B cell (primary cell): ENCODE data around the gene CDYL2. TPM values are rescaled to one million over a fixed set of nuclear protein-coding genes. Genes with fewer than 3 reads are reported as not detected.
"Not testable (repeated sequence)": the region's sequence is repeated elsewhere in the genome, so short reads cannot be mapped to it uniquely, and the experiment has no call there.

Source experiments
- ATAC-seq: fragments of 200-7000 bp; cut with Tn5 transposase; one replicate; pipeline ENCODE4 v1.10.0; 2021; ENCODE audit warnings: low read depth, mild to moderate bottlenecking, moderate number of reproducible peaks, moderate library complexity
- CTCF ChIA-PET: fragments of 350-600 bp; sonication (Branson Sonifier 250); formaldehyde crosslinking; loops from one replicate; lab custom pipeline; 2021; ENCODE audit warnings: antibody characterized with exemption, inconsistent platforms; lab: Charles Lee
- POLR2A ChIA-PET: fragments of 350-600 bp; sonication (Branson Sonifier 250); formaldehyde crosslinking; loops from one replicate; lab custom pipeline; 2021; ENCODE audit warnings: antibody characterized with exemption; lab: Charles Lee
- DNase-seq: peaks from one replicate; pipeline ENCODE4 v3.0.0; 2013
- H2AFZ ChIP-seq: 2 replicates; pipeline ENCODE4 v1.6.1; 2012; ENCODE audit warnings: mild to moderate bottlenecking, low read depth, low read length; ENCODE audit not compliant: insufficient read depth, poor library complexity, severe bottlenecking
- H3K27ac ChIP-seq, 2 donors: 1 replicate in 1 of 2; 2 replicates in 1 of 2; pipeline ENCODE4 v1.5.1; 2012 to 2013; ENCODE audit warnings: low read length in 2 of 2, mild to moderate bottlenecking in 2 of 2, moderate library complexity in 1 of 2
- H3K27me3 ChIP-seq, 4 experiments: fragments of 200-600 bp in 1 of 4; sonication (generic) in 1 of 4; replicated peaks in 1 of 4; 1 replicate in 2 of 4; 2 replicates in 2 of 4; pipeline versions ENCODE4 v1.6.1 to v1.7.0; 2013 to 2016; ENCODE audit warnings: low read length in 3 of 4, mild to moderate bottlenecking in 2 of 4, mixed read lengths in 1 of 4, moderate library complexity in 1 of 4; ENCODE audit not compliant: insufficient read depth in 4 of 4, control insufficient read depth in 3 of 4; ENCODE audit errors: control extremely low read depth in 1 of 4
- H3K36me3 ChIP-seq, 2 experiments: replicated peaks in 1 of 2; 1 replicate in 1 of 2; 2 replicates in 1 of 2; pipeline versions ENCODE4 v1.6.1 to v1.7.1; 2013; ENCODE audit warnings: low read length in 1 of 2; ENCODE audit not compliant: insufficient read depth in 2 of 2, control insufficient read depth in 1 of 2; ENCODE audit errors: control extremely low read depth in 1 of 2, extremely low read depth in 1 of 2
- H3K4me1 ChIP-seq, 2 donors: fragments of 200-600 bp in 1 of 2; sonication (generic) in 1 of 2; 1 replicate in 1 of 2; 2 replicates in 1 of 2; pipeline versions ENCODE4 v1.5.1 to v1.6.1; 2013 to 2017; ENCODE audit warnings: low read length in 2 of 2; ENCODE audit not compliant: control insufficient read depth in 2 of 2, insufficient read depth in 2 of 2
- H3K4me2 ChIP-seq: replicated peaks from 2 replicates; pipeline ENCODE3; 2012; ENCODE audit warnings: mild to moderate bottlenecking, low read depth, low read length; ENCODE audit not compliant: poor library complexity, severe bottlenecking
- H3K4me3 ChIP-seq, 5 experiments: fragments of 200-600 bp in 1 of 5; sonication (generic) in 1 of 5; 1 replicate in 3 of 5; 2 replicates in 2 of 5; pipeline versions ENCODE4 v1.5.1 to v1.7.0; 2011 to 2016; ENCODE audit warnings: low read length in 4 of 5, mild to moderate bottlenecking in 4 of 5, low read depth in 2 of 5, control low read depth in 1 of 5, moderate library complexity in 1 of 5; ENCODE audit not compliant: insufficient read depth in 1 of 5; ENCODE audit errors: control extremely low read depth in 1 of 5, extremely low read depth in 1 of 5
- H3K79me2 ChIP-seq: fragments of 200-600 bp; sonication (generic); one replicate; pipeline ENCODE4 v1.6.0; 2016; ENCODE audit warnings: low read length; ENCODE audit not compliant: control insufficient read depth, insufficient read depth
- H3K9ac ChIP-seq: fragments of 200-600 bp; sonication (generic); 2 replicates; pipeline ENCODE4 v1.6.1; 2017; ENCODE audit warnings: mild to moderate bottlenecking, low read length, moderate library complexity
- H3K9me3 ChIP-seq, 3 donors: one replicate each; pipeline versions ENCODE4 v1.6.1 to v1.7.1; 2013; ENCODE audit warnings: low read length in 2 of 3; ENCODE audit not compliant: control insufficient read depth in 2 of 3, insufficient read depth in 1 of 3; ENCODE audit errors: control extremely low read depth in 1 of 3
- H4K20me1 ChIP-seq: 2 replicates; pipeline ENCODE4 v1.6.0; 2012; ENCODE audit warnings: mild to moderate bottlenecking, low read length; ENCODE audit not compliant: insufficient read depth, control insufficient read depth, poor library complexity, severe bottlenecking
- H3K27ac Mint-ChIP-seq: one replicate; pipeline ENCODE4 v1.8.0; 2021; ENCODE audit warnings: mixed read lengths
- H3K27me3 Mint-ChIP-seq: one replicate; pipeline ENCODE4 v1.8.0; 2021; ENCODE audit warnings: mixed read lengths
- H3K4me1 Mint-ChIP-seq: one replicate; pipeline ENCODE4 v1.8.0; 2021; ENCODE audit warnings: mixed read lengths
- H3K4me3 Mint-ChIP-seq: one replicate; pipeline ENCODE4 v1.8.0; 2021; ENCODE audit warnings: mixed read lengths
- H3K9me3 Mint-ChIP-seq: one replicate; pipeline ENCODE4 v1.8.0; 2022; ENCODE audit warnings: mixed read lengths; ENCODE audit not compliant: insufficient read depth
- CTCF ChIP-seq: fragments of 200-600 bp; IDR thresholded peaks from one replicate; pipeline ENCODE4 v1.8.0; 2022; ENCODE audit warnings: antibody characterized with exemption, mild to moderate bottlenecking
- EZH2 ChIP-seq: IDR thresholded peaks from 2 replicates; pipeline ENCODE4 v1.6.1; 2012; ENCODE audit warnings: borderline replicate concordance, low read depth, mild to moderate bottlenecking, moderate library complexity, low read length; ENCODE audit not compliant: insufficient read depth, poor library complexity, severe bottlenecking
- WGBS: methylation state at CpG from one replicate; pipeline ENCODE4 v1.1.5; 2013; ENCODE audit warnings: missing lambda C conversion rate; ENCODE audit not compliant: insufficient coverage; 5-methylcytosine and 5-hydroxymethylcytosine counted together
- intact Hi-C: fragments of 100-400 bp; cut with micrococcal nuclease; formaldehyde crosslinking; loops from one replicate; pipeline ENCODE4 v1.10.0; 2022
- polyA plus RNA-seq: library from polyadenylated mRNA; depleted of rRNA; stranded (reverse); fragments of >200 nt; gene quantifications from 2 replicates; pipeline ENCODE4 v1.2.3, GENCODE V29; 2012
- total RNA-seq, 2 donors: library from RNA; stranded (reverse); fragments of 120-200 nt in 1 of 2; gene quantifications; 1 replicate in 1 of 2; 2 replicates in 1 of 2; pipeline versions ENCODE4 v1.2.3 to v1.2.4, GENCODE V29; 2013 to 2022

Gene CDYL2
- total and polyA plus RNA-seq, 2 donors (not counting 1 experiment from before 2014, with no cell fraction given): 0.66 to 6.6 TPM

- Histone ChIP-seq H3K9me3 (peaks cover 0 to 3% (median 0%) of the 10 kb centered on the region in 3 donors), H3K4me2 (no peak overlapping the region), H3K4me3 (no peak overlapping the region), H3K79me2 (no peaks in the 10 kb centered on the region), H3K9ac (no peak overlapping the region), H3K36me3 (no peaks in the 10 kb centered on the region), H4K20me1 (no peaks in the 10 kb centered on the region), H2AFZ (no peak overlapping the region), H3K27ac (no peak overlapping the region), H3K27me3 (no peaks in the 10 kb centered on the region), H3K4me1 (no peaks in the 10 kb centered on the region)
- WGBS: 75% methylated on average over 1 of the region's 2 CpGs
- ATAC-seq (no peak), DNase-seq (no peak)
- Mint-ChIP-seq H3K27me3 (no peaks in the 10 kb centered on the region), H3K4me1 (no peaks in the 10 kb centered on the region), H3K27ac (no peak overlapping the region), H3K4me3 (no peak overlapping the region), H3K9me3 (peaks cover 13% of the 10 kb centered on the region)
- POLR2A ChIA-PET: no interaction called here
- TF ChIP-seq CTCF (no peak), EZH2 (no peak)
- intact Hi-C loops: no loop called here
- CTCF ChIA-PET: interaction anchor here (0.6 kb wide), 1 partner anchor 1873 kb away, joined by 3 read pairs; no protein-coding TSS in a partner anchor
Observed at GRCh38 chr16:80733407-80733806, 71.0 kb downstream of the CDYL2 start.

DNA sequence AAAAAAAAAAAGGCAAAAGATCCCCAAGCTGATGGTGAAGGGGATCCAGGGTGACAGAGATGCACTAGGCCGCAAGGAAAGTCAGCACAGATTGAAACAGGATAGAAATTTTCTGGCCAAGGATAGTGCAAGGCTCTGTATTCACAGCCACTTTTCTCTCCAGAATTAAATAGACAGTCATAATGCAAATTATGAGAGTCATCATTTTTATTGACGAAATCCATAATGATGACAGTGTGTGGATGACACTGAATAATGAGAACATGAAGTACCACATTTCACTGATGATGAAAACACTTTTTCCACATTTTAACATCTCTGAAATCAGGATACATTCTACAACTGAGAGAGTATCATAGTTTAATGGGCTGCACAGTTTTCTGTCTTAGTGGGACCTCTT lies 72.5 kb downstream of the CDYL2 start:
- Histone ChIP-seq H3K27ac (no peak overlapping the region), H3K4me1 (no peaks in the 10 kb centered on the region), H3K4me3 (no peak overlapping the region), H3K9ac (no peak overlapping the region), H3K4me2 (no peak overlapping the region), H3K79me2 (no peaks in the 10 kb centered on the region), H3K9me3 (peaks cover 0 to 3% (median 0%) of the 10 kb centered on the region in 3 donors), H3K27me3 (no peaks in the 10 kb centered on the region), H2AFZ (no peak overlapping the region), H4K20me1 (no peaks in the 10 kb centered on the region), H3K36me3 (no peaks in the 10 kb centered on the region)
- peaks cover 11% of the 10 kb centered on the region for H3K9me3 Mint-ChIP-seq
- no peak overlapping the region for H3K27ac Mint-ChIP-seq
- ATAC-seq: no peak
- no peaks in the 10 kb centered on the region for H3K27me3 Mint-ChIP-seq
- no CpG with 5 or more reads among the region's 2 CpGs for WGBS
- ChIA-PET POLR2A (no interaction called here), CTCF (no interaction called here)
- TF ChIP-seq CTCF (no peak), EZH2 (no peak)
- no peak overlapping the region for H3K4me3 Mint-ChIP-seq
- intact Hi-C loops: no loop called here
- no peak for DNase-seq
- H3K4me1 Mint-ChIP-seq: no peaks in the 10 kb centered on the region

DNA sequence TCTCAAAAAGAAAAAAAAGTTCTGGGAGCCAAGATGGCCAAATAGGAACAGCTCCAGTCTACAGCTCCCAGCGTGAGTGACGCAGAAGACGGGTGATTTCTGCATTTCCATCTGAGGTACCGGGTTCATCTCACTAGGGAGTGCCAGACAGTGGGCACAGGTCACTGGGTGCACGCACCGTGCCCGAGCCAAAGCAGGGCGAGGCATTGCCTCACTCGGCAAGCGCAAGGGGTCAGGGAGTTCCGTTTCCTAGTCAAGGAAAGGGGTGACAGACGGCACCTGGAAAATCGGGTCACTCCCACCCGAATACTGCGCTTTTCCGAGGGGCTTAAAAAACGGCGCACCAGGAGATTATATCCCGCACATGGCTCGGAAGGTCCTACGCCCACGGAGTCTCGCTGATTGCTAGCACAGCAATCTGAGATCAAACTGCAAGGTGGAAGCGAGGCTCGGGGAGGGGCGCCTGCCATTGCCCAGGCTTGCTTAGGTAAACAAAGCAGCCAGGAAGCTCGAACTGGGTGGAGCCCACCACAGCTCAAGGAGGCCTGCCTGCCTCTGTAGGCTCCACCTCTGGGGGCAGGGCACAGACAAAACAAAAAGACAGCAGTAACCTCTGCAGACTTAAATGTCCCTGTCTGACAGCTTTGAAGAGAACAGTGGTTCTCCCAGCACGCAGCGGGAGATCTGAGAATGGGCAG lies 77.2 kb downstream of the CDYL2 start:
- intact Hi-C loops, DNase-seq, H3K27ac Mint-ChIP-seq: not testable (repeated sequence)

More for the DNA sequence above, 77.2 kb downstream of the CDYL2 start:
- CTCF ChIA-PET, H4K20me1 ChIP-seq, H3K4me1 Mint-ChIP-seq, H3K4me3 ChIP-seq, H2AFZ ChIP-seq, H3K9me3 ChIP-seq, H3K4me3 Mint-ChIP-seq, H3K4me1 ChIP-seq, H3K9ac ChIP-seq, H3K36me3 ChIP-seq, H3K27me3 Mint-ChIP-seq, H3K4me2 ChIP-seq, H3K27me3 ChIP-seq, ATAC-seq, H3K79me2 ChIP-seq, H3K9me3 Mint-ChIP-seq, POLR2A ChIA-PET, H3K27ac ChIP-seq: not testable (repeated sequence)
- WGBS: 95% methylated on average over 24 of the region's 29 CpGs
